Neural crest cell (in vitro differentiated cells): ENCODE data around the gene NELFB. TPM values are rescaled to one million over a fixed set of nuclear protein-coding genes. Genes with fewer than 3 reads are reported as not detected.

Experiments used
- DNase-seq: peaks from one replicate; pipeline ENCODE4 v3.0.0; 2021; ENCODE audit warnings: low read depth, mixed read lengths, low spot score
- H3K27ac Mint-ChIP-seq: one replicate; pipeline ENCODE4 v1.8.0; 2021; ENCODE audit warnings: mild to moderate bottlenecking, mixed read lengths; ENCODE audit not compliant: unreplicated experiment
- H3K27me3 Mint-ChIP-seq: 2 replicates; pipeline ENCODE4 v1.8.0; 2021; ENCODE audit warnings: low read depth, mild to moderate bottlenecking, mixed read lengths
- H3K36me3 Mint-ChIP-seq: 2 replicates; pipeline ENCODE4 v1.8.0; 2021; ENCODE audit warnings: low read depth, mild to moderate bottlenecking, mixed read lengths
- H3K4me1 Mint-ChIP-seq: 2 replicates; pipeline ENCODE4 v1.8.0; 2021; ENCODE audit warnings: mixed read lengths
- H3K4me3 Mint-ChIP-seq: one replicate; pipeline ENCODE4 v1.8.0; 2021; ENCODE audit warnings: mild to moderate bottlenecking, mixed read lengths
- H3K9me3 Mint-ChIP-seq: 2 replicates; pipeline ENCODE4 v1.8.0; 2021; ENCODE audit warnings: mixed read lengths
- CTCF ChIP-seq: fragments of 200-600 bp; sonication (generic); conservative IDR thresholded peaks from 2 replicates; pipeline ENCODE4 v1.5.0; 2021; ENCODE audit warnings: antibody characterized with exemption, mild to moderate bottlenecking
- total RNA-seq: library from RNA; stranded (reverse); gene quantifications from 2 replicates; pipeline ENCODE4 v1.2.1, GENCODE V29; 2021

NELFB gene
- total RNA-seq, 1 donor from 2014 or later: 79.0 TPM

GRCh38 chr9:137305060-137305797, 50.1 kb downstream of the NELFB start:
- TF ChIP-seq CTCF: no peak
- Mint-ChIP-seq H3K9me3 (no peaks in the 10 kb centered on the region), H3K27me3 (peaks cover 8% of the 10 kb centered on the region), H3K4me1 (peaks cover 25% of the 10 kb centered on the region), H3K4me3 (peak overlapping the region; percentile 79), H3K27ac (no peak overlapping the region), H3K36me3 (no peaks in the 10 kb centered on the region)
- no peak for DNase-seq

- Mint-ChIP-seq H3K27ac (no peak overlapping the region), H3K4me3 (no peak overlapping the region), H3K9me3 (no peaks in the 10 kb centered on the region), H3K4me1 (peaks cover 24% of the 10 kb centered on the region), H3K27me3 (peaks cover 7% of the 10 kb centered on the region), H3K36me3 (no peaks in the 10 kb centered on the region)
- no peak for TF ChIP-seq CTCF
- no peak for DNase-seq
These were observed 50.6 kb downstream of the NELFB start for GRCh38 chr9:137305798-137306065.

- Mint-ChIP-seq H3K4me1 (peaks cover 21% of the 10 kb centered on the region), H3K4me3 (no peak overlapping the region), H3K27ac (no peak overlapping the region), H3K27me3 (peaks cover 5% of the 10 kb centered on the region), H3K9me3 (no peaks in the 10 kb centered on the region), H3K36me3 (no peaks in the 10 kb centered on the region)
- TF ChIP-seq CTCF: no peak
- no peak for DNase-seq
These were observed 51.1 kb downstream of the NELFB start for GRCh38 chr9:137306066-137306849.

- DNase-seq: no peak
These were observed 51.7 kb downstream of the NELFB start for GRCh38 chr9:137306850-137307254.

More at GRCh38 chr9:137306850-137307254, 51.7 kb downstream of the NELFB start:
- Mint-ChIP-seq H3K9me3 (no peaks in the 10 kb centered on the region), H3K4me3 (no peak overlapping the region), H3K27me3 (peaks cover 2% of the 10 kb centered on the region), H3K36me3 (no peaks in the 10 kb centered on the region), H3K27ac (no peak overlapping the region), H3K4me1 (peaks cover 21% of the 10 kb centered on the region)
- TF ChIP-seq CTCF: no peak
